GM21619 (cell line): ENCODE data around the gene VWC2L.

ENCODE experiments used
- ATAC-seq: cut with Tn5 transposase; IDR thresholded peaks from one replicate; pipeline ENCODE4 v1.9.1; 2021; ENCODE audit not compliant: unreplicated experiment

The VWC2L gene

DNA sequence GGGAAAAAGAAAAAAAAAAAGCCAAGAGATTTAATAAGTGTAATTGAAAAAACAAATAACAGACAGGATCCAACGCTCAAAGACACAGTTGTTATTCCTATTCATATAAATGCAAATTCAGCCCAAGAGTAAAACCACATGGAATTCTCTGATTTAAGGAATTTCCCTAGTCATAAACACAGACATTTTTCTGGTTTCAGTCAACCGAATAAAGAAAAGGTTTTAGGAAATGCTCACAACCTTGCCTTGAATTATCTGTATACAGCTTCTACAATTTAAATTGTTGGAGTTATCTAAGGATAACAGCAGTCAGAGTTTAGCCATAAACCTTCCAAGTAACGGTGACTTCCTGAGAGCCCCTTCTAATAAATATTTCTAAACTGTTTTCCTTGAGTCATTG, 122.7 kb downstream of the VWC2L start:
- ATAC-seq: no peak

DNA sequence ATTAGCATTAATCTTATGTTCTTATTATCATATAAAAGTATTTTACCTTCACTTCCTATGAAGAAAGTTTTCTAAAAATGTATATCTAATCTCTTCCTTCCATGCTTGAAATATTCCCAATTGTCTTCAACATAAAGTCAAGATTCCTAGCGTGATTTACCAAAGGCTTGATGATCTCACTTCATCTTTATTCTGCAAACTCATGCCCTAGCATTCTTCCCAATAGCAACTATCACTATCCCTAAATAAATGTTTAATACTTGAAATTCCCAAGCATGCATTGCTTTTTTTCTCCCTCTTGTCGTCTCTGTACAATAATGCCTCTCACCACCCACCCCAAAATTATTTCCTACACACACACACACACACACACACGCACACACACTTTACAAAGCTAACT, 125.8 kb downstream of the VWC2L start:
- ATAC-seq: no peak

- no peak for ATAC-seq
Observed at GRCh38 chr2:214537929-214538328, 127.1 kb downstream of the VWC2L start.

DNA sequence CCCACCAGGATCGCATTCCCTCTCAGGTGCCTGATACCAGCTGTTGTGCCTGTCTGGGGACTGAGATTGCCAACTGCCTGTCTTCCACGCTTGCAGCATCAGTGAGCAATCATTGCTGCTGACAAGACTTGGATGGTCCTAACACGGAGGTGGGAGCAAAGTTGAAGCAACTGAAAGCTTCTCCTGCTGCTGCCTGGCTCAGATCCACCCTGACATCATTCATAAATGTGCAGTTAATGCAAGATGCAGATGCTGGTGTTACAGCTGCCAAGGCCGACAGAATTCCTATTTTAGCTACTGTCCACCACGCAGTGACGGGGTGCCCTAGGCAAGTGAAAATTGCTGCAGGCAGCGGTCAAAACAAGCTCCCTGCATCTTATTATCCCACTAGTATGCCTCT, 131.4 kb downstream of the VWC2L start:
- no peak for ATAC-seq

DNA sequence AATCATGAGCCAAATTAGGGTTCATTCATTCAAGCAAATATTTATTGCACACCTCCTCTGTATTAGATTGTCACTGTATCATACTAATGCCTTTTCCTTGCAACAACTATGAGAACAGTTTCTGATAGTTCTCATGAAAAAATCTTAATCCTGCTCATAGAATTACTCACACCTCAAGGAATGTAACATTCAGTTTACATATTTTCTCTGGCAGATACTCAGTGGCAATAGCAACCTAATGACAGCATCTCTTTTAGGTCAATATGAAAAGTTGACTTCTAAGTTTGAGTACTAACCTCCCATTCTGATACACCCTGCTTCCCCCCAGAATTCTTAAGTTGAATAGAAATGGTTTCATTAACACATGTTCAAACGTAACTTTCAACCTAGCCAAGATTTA, 132.0 kb downstream of the VWC2L start:
- no peak for ATAC-seq

GRCh38 chr2:214543386-214543955, 132.6 kb downstream of the VWC2L start:
- ATAC-seq: no peak

GRCh38 chr2:214545898-214546542, 135.2 kb downstream of the VWC2L start:
- ATAC-seq: no peak

DNA sequence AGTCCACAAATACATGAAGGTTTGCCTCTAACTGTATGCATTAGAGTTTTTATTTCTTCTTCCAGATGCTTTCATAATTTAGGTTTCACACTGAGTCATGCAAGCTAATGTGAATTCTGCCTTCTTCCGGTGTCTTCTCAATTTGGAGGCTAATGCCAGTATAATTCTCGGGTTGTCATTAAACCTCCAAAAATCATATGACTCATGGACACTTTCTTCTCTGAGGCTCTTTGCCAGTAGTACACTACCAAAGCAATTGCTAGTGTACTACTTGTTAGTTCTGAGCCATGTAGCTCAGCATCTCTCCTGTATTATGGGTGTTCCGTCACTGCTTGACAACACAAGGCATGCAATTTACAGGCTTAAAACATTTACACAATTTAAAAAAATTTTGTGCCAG, 137.1 kb downstream of the VWC2L start:
- ATAC-seq: no peak

DNA sequence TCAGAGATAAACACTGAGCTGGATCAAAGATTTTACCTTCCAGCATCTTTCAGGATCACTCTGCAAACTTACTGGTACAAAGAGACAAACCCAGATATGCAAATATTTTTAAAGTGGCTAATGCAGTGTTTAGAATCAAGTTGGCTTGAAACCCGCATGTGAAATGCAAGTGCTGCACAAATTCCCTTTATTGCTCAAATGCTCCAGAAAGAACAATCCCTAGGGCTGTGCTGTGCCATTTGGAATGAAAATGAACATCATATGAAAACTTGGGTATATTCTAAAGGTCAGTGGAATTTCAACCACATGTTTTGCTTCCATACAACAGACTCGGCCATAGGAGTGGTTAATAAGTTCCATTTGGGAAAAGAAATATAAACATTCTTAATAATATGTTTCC, 139.1 kb downstream of the VWC2L start:
- no peak for ATAC-seq

- no peak for ATAC-seq
Observed at GRCh38 chr2:214550786-214551185, 139.9 kb downstream of the VWC2L start.

DNA sequence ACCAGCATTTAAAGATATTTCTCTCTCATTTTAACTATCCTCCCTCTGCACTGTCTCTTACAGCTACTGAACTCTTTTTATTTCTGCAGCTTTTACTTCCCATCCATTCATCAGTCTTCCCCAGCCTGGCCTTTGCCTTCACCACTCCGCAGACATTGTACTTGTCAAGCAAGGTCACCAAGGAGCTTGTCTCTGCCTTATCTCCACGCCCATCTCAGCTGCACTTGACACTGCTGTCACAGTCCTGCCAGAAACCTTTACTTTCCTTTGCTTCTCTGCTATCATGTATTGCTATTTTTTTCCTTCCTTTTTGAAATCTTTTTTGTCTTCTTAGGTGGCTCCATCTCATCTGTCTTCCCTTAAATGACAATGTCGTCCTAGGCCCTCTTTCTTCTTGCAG, 147.0 kb downstream of the VWC2L start:
- ATAC-seq: no peak

- ATAC-seq: no peak
Observed at GRCh38 chr2:214558341-214558740, 147.5 kb downstream of the VWC2L start.

DNA sequence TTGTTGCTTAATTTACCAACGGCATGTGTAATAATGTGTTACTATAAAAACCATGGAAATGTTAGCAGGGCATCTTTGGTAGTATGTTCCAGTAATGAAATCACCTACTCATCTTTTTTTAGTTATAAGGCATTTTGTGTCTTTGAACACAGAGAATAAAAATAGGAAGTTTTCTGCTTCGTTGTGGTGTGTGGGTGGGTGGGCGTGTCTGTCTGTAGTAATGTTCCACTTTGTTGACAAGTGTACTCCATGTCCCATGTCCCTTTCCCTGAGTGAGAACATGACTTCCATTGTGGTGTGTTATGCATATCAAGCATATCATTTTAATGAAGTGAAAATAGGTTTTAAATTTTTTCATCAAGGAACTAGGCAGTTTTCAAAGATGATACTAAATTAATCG, 149.3 kb downstream of the VWC2L start:
- ATAC-seq: no peak

DNA sequence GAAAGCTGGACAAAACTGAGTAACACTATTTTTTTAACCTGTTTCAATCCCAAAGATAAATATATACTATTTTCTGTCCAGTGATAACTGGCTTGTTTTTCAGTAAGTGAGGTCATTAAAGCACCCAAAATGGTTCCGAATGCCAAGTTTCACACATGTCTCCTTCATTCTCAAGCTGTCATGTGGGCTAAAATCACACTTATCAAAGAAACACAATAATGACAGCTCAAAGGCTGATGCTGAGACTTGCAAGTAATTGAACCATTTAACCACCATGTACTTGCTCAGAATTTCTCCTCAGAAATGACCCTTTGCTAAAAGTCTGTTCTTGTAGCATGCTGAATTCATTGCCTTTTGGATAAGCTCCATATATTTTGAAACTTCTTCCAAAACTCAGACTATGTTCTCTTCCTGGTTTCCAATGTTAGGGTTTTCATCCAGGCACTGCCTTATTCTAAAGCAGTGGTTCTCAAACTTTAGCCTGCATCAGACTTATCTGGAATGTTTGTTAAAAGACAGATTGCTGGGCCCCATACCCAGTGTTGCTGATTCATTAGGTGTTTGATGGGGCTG, 149.8 kb downstream of the VWC2L start:
- ATAC-seq: no peak

- ATAC-seq: no peak
Observed at GRCh38 chr2:214565246-214565645, 154.4 kb downstream of the VWC2L start.

GRCh38 chr2:214566457-214566856, 155.6 kb downstream of the VWC2L start:
- ATAC-seq: no peak

DNA sequence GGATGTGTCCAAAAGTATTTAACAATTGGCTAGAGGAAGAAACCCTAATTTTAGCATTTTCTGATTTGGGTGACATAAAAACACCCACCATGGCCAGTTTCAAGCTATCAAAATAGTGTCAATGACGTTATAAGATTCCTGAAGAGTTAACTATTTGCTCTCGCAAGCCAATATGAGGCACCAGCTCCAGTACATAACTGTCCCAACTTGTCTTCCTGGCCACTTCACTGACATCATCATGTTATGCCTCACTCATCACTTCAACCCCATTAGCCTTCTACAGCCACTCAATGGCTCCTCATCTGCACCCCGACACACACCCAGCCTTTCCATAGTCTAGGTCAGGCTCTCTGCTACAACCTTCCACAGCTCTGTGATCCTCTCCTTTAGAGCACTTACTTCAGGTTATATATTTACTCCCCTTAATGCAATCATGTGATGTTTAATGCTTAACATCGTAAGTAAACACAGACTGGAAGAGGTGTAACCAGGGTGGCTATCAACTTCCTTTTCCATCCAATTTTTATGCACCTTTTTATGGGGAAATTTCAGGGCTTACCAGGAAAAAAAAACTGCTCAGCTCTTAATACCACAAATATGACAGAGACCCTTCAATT, 158.7 kb downstream of the VWC2L start:
- ATAC-seq: no peak

- ATAC-seq: no peak
Observed at GRCh38 chr2:214574084-214574781, 163.4 kb downstream of the VWC2L start.

GRCh38 chr2:214575030-214575429, 164.2 kb downstream of the VWC2L start:
- ATAC-seq: no peak

DNA sequence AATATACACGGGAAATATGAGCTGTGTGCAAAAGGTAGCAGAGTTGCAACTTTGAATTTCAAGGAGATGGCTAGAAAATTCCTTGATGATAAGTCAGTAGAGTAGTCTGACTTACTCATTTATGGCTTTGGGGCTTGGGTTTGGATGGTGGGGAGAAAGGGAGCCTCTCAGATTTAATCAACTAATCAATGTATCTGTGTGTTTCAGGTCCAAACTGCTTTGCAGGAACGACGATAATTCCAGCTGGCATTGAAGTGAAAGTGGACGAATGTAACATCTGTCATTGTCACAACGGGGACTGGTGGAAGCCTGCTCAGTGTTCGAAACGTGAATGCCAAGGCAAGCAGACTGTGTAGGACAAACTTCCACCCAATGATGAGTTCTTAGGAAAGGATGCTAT, 164.6 kb downstream of the VWC2L start:
- no peak for ATAC-seq

- ATAC-seq: no peak
Observed at GRCh38 chr2:214577769-214578168, 166.9 kb downstream of the VWC2L start.

DNA sequence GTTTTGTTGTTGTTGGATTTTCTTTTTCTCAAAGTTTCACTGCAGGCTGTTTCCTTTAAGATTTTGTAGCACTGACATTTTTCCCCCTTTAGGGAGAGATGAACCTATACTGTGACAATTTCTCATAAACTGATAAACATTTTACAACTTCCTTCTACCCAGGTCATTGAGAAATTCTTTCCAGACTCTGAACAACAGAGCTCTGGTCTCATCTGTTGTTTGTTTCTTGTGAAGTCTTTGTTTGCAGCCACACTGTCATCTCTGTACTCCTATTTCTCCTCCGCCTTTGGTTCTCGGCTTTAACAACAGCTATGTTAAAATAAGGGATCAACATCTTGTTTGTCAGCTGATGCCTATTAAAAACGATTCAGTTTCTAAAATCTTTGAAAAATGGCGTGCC, 167.6 kb downstream of the VWC2L start:
- no peak for ATAC-seq
